NCI-H1694 treated with DMSO at 0.1 percent for 48 hours (cell line): Measurements from ENCODE around the gene EPHA4.

Experiments
- DNase-seq: peaks from one replicate; lab custom pipeline; 2025; lab: John Stamatoyannopoulos, UW

Gene EPHA4

DNA sequence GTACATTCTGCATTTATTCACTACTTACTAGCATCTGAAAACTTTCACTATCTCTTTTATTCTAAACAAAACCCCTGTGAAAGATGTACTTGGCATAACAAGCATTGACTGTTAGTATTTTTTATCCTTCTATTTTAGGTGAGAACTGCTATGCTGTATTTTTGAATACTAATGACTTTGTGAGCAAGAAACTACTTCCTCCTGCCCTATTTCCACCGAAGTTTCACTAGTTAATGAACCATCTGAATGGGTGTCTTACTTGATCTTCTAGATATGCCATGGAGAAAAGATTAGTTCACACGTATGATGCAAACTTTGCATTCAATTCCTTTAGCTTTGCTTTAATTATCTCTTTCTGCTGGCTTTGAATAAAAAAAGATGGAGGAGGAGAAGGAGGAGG is 68.1 kb downstream of the EPHA4 start:
- DNase-seq: no peak

- no peak for DNase-seq
Observed at GRCh38 chr2:221502270-221503010, 69.7 kb downstream of the EPHA4 start.

DNA sequence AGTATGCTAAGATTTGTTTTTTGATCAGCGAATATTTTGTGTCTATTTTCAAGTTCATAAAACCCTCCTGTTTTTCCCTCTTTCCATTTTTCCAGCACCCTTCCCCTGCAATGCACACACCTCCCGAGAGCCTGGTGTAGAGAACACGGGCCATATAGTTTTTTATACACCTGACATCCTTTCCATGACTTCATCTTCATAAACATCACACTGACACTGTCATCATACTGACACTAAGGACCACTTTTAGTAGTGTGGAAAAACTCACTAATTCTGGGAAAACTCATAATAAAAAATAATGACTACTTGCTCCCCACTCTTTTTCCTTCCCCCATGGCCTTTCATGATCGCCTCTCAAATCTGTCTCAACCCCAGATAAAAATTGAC is 70.2 kb downstream of the EPHA4 start:
- DNase-seq: no peak

DNA sequence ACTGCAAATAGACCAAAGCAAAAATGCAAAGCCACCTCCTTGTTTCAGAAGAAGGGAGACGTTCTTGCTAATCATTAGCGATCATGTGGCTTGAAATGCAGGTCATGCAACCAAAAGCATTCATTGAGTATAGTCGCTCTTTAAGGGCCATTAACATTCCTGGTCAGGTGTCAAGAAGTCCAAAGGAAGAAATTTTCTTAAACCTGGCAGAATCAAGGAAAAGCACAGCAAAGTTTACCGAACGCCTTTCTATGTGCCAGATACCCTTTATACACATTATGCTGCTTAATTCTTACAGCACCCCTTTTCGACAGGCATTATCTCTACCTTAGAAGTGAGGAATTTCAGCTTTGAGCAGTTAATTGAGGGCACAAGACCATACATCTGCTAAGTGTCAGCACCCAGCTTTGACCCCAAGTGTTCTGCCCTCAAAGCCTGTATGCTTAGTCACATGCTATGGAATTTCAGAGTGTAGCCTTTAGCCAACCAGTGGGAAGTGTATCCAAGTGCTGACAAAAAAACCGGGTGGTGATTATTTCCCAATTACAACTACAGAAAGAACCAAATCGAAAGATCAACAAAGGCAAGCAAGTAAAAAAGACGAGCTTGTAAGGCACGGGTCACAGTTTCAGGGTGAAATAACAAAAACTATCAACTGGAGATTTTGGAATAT is 70.8 kb downstream of the EPHA4 start:
- no peak for DNase-seq

DNA sequence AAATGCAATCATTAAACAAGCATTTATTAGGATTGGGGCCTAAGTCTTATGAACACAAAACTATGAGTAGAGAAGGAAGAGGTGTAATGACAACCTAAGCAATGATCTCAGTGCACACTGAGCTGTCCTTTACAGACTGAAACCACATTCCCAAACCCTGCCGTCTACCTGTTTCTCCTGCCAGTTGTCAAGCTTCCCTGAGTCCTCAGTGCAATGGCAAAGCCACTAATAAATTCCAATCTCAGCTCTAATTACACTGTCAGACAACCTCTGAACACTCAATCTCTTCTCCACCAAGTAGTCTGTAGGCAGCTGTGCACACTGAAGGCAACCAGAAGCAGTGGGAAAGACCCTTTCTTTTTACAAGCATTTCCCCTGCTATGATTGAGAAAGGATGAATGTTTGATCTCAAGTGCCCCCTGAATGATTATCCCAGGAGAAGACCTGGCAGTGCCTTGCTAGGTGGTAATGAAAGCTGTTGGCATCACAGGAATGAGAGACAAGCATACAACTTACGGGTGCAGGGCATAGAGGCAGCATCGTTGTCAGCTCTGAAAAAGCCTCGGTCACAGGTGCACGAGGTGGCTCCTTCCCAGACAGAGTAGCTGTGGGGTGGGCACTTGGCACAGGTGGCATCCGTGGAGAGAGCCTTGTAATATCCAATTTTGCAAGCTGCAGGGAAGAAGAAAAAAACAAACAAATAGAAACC is 71.4 kb downstream of the EPHA4 start:
- no peak for DNase-seq

DNA sequence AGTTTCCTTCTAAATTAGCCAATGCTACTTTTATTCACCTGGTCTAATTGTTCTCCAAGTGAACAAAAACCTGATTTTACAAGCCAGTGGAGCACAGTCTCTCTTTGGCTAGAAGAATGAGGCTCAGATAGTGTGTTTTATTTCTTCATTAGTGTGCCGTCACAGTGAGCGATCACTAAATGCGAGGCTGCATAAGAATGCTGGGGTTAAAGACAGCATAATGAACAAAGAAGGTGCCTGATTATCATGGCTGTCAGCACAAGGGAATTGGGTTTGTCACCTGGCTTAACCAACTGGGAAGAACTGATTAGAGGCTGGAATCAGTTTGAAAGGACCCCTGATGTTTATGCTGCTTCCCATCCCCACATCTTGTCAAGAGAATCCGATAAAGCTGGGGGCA is 76.4 kb downstream of the EPHA4 start:
- no peak for DNase-seq

DNA sequence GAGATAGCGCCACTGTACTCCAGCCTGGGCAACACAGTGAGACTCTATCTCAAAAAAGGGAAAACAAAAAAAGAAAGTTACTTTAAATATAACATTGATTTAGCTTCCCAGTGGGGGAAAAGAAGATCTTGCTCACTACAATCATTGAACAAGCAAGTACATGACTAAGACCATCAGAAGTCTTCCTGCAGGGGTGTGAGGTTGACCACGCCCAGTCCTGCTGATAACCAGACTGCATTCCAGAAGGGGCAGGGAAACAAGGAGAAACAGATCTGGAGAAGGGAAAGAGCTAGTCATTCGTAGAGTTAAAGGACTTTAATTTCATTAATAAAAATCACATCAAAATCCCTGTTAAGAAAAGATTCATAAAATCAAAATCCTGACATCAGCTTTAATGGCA is 77.5 kb downstream of the EPHA4 start:
- no peak for DNase-seq

DNA sequence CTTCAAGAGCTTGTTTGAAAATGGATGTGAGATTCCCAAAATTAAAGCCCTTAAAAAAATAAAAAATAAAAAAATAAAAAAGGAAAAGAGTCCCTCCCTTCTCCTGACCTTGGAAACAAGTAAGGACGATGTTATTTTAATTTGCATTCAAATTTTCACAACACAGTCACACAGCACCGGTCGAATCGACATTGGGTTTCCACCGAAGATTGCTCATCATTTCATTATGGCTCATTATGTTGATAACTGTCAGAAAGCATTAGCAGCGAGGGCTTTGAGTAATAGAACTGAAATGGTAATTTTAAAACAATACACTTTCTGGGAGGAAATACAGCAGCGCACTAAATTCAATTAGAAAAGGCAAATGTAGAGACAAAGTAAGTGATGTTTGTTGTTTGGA is 78.7 kb downstream of the EPHA4 start:
- DNase-seq: no peak

DNA sequence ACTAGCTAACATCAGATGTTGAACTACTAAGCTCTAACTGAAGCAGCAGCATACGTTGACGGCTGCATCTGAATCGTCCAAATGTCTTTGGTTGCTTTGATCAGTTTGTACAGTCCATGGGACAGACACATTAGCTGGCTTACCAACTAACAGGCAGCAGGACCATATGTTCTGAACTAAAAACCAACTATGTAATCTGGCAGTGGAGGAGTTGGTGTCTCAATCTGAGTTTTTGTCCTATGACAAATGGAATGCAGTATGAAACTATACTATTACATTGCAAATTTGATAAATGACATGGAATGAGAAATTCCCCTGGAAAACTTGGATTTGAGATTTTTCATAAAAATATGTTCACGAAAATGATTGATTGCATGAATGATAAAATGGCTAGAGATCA is 79.5 kb downstream of the EPHA4 start:
- DNase-seq: peak; percentile 42

DNA sequence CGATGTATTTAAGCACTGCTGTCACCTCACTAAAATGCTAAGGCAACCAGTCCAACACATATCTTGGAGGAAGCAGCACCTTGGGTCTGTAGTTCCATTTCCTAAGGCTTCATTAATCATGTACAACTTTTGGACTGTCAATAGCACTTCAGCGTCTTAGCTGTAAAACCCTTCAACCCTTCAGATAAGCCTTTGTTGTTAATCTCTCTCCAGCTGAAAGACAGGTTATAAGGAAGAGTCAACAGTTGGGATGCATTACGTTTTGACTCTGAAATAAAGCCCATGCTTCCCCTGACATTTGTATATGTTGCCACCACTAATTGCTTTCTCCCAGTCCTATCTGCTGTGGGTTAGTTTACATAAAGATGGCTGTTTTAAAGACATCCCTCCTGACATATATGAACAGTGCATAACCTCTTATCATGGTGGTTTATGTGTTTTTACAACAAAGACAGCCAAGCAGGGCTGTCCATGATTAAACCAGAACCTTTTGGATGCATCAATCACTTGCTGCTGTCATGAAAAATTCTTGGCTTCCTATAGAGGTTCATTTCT is 81.5 kb downstream of the EPHA4 start:
- no peak for DNase-seq

GRCh38 chr2:221488136-221488807 is 83.8 kb downstream of the EPHA4 start:
- DNase-seq: no peak

DNA sequence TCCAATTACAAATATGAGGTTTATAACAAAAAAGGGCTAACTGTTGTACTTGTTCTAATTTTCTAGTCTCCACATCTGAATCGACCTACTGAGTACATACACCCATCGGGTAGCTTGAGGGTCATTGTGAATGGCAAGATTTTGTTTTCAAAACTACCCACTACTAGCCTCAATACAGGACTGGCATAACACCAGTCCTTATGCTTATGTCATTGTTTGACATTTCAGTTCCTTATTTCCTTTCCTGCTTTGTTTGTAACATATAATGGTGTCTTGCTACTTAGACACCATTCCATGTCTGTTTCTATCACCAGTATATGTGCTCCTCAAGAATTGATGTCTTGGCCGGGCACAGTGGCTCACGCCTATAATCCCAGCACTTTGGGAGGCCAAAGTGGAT is 86.0 kb downstream of the EPHA4 start:
- no peak for DNase-seq

- DNase-seq: no peak
Observed at GRCh38 chr2:221485503-221485870, 86.6 kb downstream of the EPHA4 start.

DNA sequence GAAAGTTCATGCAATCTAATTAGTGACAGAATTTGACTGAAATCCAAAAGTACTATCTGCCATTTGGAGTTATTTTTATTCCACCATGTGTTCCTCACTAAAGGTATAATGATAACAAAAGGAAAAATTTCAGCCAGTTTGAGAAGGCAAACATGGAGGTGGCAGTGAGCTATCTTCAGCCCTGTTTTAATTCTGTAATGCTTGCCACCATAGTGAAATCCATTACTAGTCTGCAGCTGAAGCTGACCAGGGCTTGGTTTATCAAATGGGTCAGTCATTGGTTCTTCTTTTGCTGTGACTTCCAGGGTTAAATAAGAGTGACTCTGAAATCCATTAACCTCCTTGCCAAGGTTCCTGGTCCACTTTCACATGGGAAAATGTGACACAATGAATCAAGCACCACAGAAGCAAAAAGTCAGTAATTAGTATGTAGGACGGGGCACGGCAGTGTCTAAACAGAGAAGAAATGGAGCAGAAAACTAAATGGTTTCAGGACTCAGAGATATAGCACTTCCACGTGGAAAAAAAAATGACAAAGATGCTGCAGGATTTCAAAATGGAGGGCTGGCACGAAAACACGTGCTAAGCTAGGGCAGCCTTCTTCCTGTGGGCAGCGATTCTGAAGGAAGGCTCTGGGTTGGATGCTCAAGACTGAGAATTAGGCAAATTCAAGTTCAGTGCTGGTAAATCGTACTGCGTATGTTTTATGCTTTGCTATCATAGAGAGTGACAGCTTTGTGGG is 87.2 kb downstream of the EPHA4 start:
- DNase-seq: peak; percentile 13

- DNase-seq: no peak
Observed at GRCh38 chr2:221482666-221483455, 89.2 kb downstream of the EPHA4 start.

GRCh38 chr2:221480821-221481220 is 91.3 kb downstream of the EPHA4 start:
- no peak for DNase-seq

- no peak for DNase-seq
Observed at GRCh38 chr2:221480163-221480562, 91.9 kb downstream of the EPHA4 start.

DNA sequence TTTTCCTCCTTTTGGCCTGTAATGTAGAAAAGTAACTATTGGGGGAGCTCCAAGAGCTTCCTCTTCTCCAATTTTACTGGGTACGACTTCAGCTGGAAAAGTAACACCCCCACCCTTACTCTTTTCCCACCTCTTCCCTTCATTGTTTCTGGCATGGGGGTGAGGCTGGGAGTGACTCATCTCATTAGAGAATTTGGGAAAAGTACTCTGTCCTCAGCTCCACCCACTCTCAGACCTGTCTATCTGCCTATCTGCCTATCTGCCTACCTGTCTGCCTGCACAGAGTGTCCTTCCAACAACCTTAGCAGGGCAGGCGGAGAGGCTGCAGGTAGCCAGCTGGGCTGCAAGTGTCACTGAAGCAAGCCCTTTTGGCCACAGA is 93.6 kb downstream of the EPHA4 start:
- no peak for DNase-seq

DNA sequence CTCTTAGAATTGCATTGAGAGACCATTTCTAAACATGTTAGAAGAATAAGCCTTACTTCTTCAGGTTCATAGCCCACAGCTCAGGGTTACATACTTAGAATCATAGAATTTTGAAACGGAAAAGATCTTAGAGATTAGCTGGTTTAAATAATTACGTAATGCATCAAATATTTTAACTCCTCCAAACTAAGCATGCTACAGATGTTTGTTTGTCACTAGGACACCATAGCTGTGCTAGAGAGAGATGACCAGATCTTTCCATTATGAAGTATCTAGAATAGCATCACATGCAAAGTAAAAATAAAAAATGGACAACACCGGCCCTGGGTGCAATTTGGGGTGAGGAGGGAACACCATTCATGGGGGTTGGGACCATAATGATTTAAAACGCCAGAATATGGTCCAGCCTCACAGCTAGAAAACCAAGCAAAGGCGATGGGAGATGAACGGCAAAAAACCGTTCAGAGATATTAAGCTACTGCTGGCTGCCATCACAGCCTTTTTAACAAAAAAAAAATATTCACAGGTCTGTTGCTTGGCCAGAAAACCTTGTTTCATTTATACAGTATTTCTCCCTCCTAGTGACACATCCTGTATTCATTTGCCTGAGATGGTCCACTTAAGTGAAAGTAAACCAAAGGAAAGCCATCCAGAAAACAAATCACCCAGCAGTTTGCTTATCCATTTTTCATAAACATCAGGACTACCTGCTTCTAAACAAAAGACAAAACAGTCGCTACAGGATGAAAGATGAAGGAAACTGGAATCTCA is 94.2 kb downstream of the EPHA4 start:
- DNase-seq: no peak

GRCh38 chr2:221476195-221476594 is 95.9 kb downstream of the EPHA4 start:
- no peak for DNase-seq
